ENCODE data around the gene RNF123.

RNF123 gene

GRCh38 chr3:49757197-49757596 is 67.8 kb downstream of the RNF123 start:
- no peak for DNase-seq

DNA sequence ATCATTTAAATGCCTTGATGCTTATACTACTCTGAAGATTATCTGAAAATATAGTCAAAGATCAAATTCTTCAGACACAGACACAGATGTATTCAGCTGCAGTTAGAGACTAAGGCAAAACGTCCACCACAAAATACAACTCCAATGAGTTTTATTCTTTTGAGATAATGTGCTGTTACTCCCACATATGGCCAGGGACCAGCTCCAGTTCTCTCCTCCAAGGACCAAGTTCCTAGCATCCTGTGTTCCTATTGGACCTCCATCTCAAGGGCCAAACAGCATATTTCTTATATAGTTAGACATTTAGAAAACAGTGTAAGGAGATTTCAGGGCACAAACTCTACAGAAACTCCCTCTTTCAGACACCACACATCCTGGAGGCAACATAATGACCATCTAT is 69.9 kb downstream of the RNF123 start:
- DNase-seq, result no peak

- no peak for DNase-seq
These were observed 72.3 kb downstream of the RNF123 start for GRCh38 chr3:49761661-49762060.

DNA sequence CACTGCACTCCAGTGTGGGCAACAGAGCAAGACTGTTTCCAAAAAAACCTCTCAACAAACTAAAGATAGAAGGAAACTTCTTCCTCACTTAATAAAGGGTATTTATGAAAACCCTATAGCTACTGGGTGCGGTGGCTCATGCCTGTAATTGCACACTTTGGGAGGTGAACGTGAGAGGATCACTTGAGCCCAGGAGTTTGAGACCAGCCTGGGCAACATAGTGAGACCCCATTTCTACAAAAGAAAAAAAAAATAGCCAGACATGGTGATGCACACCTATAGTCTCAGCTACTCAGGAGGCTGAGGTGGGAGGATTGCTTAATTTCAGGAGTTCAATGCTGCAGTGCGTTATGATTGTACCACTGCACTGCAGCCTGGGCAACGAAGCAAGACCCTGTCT is 74.6 kb downstream of the RNF123 start:
- DNase-seq, result no peak

DNA sequence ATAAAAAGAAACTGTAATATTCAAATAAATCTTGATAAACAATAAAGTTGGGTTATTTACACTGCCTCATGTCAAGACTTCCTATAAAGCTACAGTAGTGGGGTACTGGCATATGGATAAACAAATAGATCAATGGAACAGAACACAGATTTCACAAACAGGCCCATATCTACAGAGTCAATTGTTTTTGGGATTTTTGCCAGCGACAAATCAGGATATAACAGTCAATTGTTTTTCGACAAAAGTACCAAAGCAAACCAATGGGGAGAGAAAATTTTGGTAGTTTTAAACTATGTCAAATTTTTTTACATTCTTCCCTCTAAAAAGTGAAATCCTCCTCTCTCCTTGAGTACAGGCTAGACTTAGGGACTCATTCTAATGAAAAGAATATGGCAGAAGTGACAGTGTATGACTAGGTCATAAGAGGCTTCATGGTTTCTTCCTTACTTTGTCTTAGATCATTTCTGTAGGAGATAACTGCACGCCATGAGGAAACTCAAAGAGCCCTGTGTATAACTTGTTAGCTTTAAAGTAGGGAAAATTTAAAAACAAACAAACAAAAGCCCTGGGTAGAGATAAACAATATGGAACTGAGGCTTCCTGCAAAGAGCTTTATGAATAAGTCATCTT is 80.0 kb downstream of the RNF123 start:
- DNase-seq, result no peak

DNA sequence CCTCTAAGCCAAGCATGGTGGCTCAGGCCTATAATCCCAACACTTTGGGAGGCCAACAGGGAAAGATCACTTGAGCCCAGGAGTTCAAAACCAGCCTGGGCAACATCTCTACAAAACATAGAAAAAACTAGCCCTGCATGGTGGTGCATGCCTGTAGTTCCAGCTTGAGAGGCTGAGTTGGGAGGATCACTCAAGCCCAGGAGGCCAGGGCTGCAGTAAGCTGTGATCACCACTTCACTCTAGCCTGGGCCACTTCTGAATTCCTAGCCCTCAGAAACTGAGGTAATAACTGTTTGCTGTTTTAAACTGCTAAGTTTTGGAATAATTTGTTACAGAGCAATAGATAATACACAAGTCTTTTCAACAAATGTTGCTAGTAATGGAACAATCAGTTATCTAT is 80.6 kb downstream of the RNF123 start:
- no peak for DNase-seq

All from NCI-H1417 (cell line).